GM18858 (cell line): ENCODE results near the gene PES1.
"Not testable (repeated sequence)": the region's sequence is repeated elsewhere in the genome, so short reads cannot be mapped to it uniquely, and the experiment has no call there.

Experiments
- ATAC-seq: cut with Tn5 transposase; IDR thresholded peaks from one replicate; pipeline ENCODE4 v1.9.1; 2021; ENCODE audit not compliant: unreplicated experiment

Gene PES1

DNA sequence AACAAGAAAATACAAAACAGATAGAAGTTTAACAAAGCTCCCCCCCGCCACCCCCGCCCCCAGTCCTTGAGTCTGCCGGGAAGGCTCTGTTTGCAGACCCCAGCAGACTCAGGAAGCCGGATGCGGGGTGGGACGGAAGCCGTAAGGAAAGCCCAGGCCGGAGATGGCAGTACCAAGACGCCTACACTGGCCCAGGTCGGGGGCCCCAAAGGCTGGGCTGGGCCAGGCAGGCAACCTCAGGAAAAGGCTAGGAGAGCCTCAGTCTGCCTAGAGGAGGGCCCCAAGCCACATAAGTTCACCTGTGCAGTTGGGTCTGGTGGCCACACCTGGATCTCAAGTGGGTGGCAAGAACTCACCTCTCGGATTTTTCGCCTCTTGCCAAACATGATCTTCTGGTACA lies 13.2 kb downstream of the PES1 start:
- ATAC-seq = no peak

GRCh38 chr22:30575859-30576258 lies 15.9 kb downstream of the PES1 start:
- ATAC-seq = no peak

GRCh38 chr22:30574997-30575671 lies 16.6 kb downstream of the PES1 start:
- ATAC-seq = no peak

DNA sequence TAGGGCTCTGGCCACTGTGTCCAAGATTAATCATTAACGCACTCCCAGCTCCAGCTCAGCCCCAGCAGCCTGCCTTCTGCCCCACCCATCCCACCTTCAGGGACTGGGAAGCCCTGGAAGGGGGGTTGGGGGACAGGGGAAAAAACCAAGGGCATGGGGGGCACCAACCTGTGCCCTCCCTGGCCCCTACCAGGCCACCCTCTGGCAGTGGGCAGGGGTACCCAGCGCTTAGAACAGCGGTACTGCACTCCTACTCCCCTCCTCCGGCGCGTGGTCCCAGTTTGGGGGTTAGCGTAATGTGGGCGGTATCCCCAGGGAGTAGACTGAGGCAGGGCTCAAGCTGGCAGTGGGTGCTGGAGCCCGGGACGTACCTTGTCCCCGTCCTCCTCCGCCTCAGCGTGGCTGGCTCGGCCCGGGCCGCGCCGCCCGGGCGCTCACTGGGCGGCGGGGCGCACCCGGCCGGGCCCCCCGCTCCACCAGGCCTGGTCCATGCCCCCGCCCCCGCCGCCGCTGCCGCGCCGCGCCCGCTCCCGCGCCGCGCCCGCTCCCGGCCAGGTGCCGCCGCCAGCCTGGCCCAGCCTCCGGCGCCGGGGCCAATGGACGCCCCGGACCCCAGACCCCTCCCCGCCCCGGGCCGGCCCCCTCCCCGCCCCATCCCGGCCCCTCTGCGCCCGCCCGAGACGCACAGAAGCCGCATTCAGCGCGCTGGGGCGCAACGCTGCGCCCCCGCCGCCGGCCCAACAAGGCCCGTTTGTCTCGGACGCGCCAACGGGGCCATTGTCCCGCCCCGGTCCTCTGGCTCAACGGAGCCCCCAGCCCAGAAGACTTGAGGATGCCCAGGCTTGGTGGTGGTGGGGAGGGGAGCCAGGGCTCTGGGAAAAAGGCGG lies 17.4 kb downstream of the PES1 start, which contains the start of gene GAL3ST1:
GAL3ST1 (minus strand) TSS at position 571 of the 887 bp plus-strand sequence. CDS start 17,273 bp downstream, outside the sequence.
- no peak for ATAC-seq

GRCh38 chr22:30573594-30574094 lies 18.1 kb downstream of the PES1 start:
- ATAC-seq = no peak

- no peak for ATAC-seq
Measured at GRCh38 chr22:30572840-30573593, 18.7 kb downstream of the PES1 start.

DNA sequence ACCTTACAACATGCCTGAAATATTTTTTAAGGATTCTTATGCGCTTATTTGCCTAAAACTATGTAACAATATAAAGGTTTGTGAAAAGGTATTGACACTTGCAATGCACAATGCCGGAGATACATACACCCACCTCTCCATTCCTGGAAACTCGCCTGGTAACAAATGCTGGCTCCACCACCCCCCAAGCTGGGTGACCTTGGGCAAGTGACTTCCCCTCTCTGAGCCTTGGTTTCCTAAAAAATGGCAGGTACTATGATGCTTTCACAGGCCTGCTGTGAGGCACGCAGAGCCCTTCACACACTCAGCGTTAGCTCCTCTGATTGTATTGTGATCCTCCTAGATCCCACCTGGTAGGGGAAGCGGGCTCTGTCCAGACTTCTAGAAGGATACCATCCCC lies 19.5 kb downstream of the PES1 start:
- no peak for ATAC-seq

DNA sequence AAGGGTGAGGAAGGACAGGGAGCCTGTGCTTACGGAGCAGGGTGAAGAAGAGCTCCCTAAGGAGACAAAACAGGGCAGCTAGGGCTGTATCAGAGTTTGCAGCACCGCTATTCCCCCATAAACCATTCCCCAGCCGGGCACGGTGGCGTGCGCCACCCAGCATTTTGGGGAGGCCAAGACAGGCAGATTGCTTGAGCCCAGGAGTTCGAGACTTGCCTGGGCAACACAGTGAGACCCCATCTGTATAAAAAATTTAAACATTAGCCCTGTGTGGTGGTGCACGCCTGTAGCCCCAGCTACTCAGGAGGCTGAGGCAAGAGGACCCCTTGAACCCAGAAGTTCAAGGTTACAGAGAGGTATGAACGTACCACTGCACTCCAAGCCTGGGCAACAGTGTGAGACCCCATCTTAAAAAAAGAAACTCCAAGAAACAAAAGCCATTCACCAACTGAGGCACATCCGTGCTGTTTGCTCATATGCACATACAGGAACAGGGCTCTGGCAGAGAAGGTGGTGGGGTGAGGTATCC lies 22.0 kb downstream of the PES1 start:
- no peak for ATAC-seq

DNA sequence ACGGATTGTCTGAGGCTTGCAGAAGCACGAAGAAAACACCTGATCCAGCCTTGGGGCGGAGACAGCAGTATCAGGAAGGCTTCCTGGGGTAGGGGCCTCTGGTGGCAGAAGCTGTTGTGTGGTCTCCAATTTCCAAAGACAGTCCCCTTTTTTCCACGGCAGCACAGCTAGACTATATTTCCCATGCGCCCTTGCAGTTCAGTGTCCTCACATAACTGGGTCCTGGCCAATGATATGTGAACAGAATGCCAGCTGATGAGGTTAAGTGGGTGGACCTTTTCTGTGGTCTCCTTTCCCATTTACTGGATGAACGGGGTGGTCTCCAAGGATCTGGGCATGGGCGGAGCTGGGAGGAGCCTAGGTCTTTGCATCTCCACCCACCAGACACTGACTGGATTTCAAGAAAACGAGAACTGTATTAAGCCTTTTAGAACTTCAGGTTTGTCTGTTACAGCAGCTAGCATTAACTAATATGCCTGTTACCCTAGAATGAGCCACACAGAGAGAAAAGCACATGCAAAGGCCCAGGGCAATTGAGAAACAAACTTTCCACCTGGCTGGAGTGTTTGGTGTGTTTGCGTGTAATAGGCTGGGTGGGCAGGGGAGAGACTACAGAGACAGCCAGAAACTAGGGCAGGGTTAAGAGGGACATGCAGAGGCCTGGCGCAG lies 23.4 kb downstream of the PES1 start:
- ATAC-seq = no peak

- not testable (repeated sequence) for ATAC-seq
Measured at GRCh38 chr22:30567277-30567676, 24.4 kb downstream of the PES1 start.

DNA sequence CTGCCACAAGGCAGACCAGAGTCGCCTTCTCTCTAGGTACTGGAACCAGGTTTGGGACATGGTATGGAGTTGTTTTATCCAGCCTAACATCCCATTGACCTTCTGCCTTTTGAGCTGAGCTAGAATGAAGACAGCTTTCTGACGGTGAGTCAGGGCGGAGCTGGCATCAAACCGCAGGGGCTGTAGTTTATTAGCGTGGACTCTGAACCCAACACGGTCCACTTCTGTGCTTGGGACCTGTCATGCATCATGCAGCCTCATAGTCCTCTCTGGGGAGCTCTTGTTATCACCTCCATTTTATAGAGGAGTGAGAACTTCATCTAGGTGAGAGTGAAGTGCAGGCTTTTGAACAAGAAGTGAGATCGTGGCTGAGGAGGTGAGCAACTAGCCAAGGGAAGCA lies 25.6 kb downstream of the PES1 start:
- no peak for ATAC-seq

GRCh38 chr22:30565341-30565740 lies 26.4 kb downstream of the PES1 start:
- ATAC-seq = no peak

DNA sequence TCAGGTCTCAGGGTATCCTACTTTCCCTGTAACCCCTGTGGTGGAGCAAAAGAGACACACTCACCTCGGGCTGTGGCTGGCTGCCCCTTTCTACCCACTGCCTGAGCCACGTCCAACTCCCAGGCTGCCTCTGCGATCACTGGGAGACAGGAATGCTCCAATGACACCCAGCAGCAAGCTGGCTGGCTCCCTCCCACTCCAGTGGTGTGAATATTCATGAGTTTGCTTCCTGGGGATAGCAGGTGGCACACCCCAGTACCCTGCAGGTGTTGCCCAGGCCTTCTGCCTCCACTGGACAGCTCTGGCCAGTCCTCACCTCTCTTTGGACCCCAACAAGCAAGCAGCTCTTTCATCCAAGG lies 27.0 kb downstream of the PES1 start:
- ATAC-seq = no peak

DNA sequence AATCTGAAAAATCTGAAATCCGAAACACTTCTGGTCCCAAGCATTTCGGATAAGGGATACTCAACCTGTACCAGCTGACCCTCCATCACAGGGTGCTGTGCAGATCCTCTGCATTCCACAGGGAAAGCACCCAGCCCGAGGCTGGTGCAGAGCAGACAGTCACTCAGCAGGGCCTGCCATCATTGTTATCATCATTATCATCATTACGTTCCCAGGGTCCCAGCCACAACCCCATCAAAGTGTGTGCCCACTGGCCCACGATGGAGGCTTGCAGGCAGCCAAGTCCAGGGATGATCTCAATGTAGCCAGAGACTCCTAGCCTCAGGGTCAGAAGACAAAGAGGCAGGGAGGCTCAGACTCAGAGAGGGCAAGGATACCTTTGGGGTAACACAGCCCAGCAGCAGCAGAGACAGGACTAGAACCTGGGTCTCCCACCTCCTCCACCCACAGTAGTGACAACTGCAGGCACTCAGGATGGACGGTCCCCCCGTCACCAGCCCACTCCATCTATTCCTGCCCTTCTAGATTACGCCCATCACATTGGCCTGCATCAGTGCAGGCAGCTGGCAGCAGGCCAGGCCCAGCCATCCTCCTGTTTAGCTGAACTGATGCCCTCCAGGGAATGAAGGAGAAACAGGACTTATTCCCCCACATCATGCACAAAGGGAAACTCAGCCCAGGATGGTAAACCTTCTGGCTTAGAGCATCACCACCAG lies 27.5 kb downstream of the PES1 start:
- no peak for ATAC-seq

DNA sequence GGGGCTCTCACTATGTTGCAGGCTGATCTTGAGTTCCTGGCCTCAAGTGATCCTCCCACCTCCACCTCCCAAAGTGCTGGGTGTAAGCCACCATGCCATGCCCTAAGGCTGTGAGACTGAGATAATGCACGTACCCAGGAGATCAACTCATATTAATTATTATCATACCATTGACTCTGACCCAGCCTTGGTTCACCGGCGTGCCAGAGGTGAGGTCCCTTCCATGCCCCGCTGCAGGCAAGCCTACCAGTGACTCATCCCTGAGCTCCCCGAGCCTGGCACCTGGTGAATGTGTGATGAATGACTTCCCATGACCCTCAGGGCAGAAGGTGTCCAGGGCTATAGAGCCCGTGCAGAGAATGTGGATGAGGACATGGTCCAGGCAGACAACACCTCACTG lies 29.3 kb downstream of the PES1 start:
- no peak for ATAC-seq

DNA sequence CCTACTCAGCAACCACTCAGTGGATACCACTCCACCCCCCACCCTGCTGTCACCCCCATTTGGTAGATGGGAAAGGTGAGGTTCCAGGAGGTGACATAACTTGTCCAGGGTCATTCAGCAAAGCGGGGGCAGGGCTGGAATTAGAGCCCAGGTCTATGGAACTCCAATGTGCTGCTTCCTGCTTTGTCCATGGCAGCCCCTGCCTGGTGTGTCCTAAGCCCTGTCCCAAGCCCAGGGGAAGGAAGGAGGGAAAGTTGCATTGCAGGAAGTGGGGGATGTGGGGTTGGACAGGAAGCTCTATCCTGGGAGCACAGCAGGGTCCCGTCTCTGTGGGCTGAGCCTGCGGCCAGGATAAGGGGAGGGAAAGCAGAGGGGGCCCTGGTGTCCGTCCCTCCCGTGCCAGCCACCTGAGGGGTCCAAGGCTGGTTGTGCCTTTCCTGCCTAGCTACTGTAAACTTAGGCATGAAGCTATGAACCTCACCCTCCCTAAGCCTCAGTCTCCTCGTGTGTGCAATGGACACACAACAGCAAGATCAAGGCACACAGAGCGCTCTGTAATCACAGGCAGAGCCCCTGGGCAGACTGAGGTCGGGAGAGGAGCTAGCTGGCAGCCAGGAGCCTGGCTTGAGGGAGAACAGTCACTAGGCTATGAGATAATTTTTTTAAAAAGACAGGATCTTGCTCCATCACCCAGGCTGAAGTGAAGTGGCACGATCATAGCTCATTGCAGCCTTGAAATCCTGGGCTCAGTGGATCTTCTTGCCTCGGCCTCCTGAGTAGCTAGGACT lies 30.1 kb downstream of the PES1 start:
- no peak for ATAC-seq

GRCh38 chr22:30560643-30561202 lies 31.0 kb downstream of the PES1 start:
- ATAC-seq = not testable (repeated sequence)

DNA sequence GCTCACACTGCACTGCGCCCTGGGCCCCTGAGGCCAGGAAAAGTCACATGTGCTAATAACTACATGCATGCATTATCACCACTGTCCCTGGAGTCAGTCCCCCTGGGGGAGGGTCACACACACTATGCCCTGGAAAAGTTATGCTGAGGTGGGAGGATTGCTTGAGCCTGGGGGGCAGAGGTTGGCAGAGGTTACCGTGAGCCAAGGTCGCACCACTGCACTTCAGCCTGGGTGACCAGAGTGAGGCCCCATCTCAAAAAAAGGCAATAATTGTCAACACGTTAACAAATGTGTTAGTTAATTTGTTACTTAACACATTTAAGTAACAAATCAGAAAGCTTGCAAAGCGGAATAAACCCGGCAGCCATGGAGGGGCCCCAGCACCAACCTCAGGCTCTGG lies 31.8 kb downstream of the PES1 start:
- ATAC-seq = no peak

- no peak for ATAC-seq
Measured at GRCh38 chr22:30557243-30557642, 34.5 kb downstream of the PES1 start.
